Neutrophil (primary cell): ENCODE data around the gene VWA5B1.

Experiments
- H3K27ac ChIP-seq: fragments of 200-600 bp; sonication (generic); 2 replicates; pipeline ENCODE4 v1.5.1; 2016; ENCODE audit warnings: mild to moderate bottlenecking, moderate library complexity
- H3K27me3 ChIP-seq: fragments of 200-600 bp; sonication (generic); 2 replicates; pipeline ENCODE4 v1.6.0; 2016; ENCODE audit warnings: mild to moderate bottlenecking
- H3K36me3 ChIP-seq: fragments of 200-600 bp; sonication (generic); 2 replicates; pipeline ENCODE4 v1.5.1; 2017
- H3K4me1 ChIP-seq, 2 experiments: fragments of 200-600 bp in 1 of 2; sonication (generic) in 1 of 2; 1 replicate in 1 of 2; 2 replicates in 1 of 2; pipeline versions ENCODE4 v1.5.1 to v1.6.1; 2013 to 2016; ENCODE audit warnings: low read depth in 1 of 2, low read length in 1 of 2, mild to moderate bottlenecking in 1 of 2, moderate library complexity in 1 of 2; ENCODE audit not compliant: control insufficient read depth in 1 of 2, insufficient read depth in 1 of 2
- H3K4me3 ChIP-seq, 2 experiments: fragments of 200-600 bp in 1 of 2; sonication (generic) in 1 of 2; 1 replicate in 1 of 2; 2 replicates in 1 of 2; pipeline ENCODE4 v1.5.1; 2013 to 2016; ENCODE audit warnings: low read depth in 1 of 2, low read length in 1 of 2, mild to moderate bottlenecking in 1 of 2, moderate library complexity in 1 of 2
- H3K9me3 ChIP-seq: fragments of 200-600 bp; sonication (generic); 2 replicates; pipeline ENCODE4 v1.5.1; 2016
- TF ChIP-seq, protein P1 (sequence below): fragments of 200-600 bp; sonication (generic); IDR thresholded peaks from 2 replicates; pipeline ENCODE4 v1.5.1; 2016; ENCODE audit warnings: antibody characterized with exemption

The VWA5B1 gene

DNA sequence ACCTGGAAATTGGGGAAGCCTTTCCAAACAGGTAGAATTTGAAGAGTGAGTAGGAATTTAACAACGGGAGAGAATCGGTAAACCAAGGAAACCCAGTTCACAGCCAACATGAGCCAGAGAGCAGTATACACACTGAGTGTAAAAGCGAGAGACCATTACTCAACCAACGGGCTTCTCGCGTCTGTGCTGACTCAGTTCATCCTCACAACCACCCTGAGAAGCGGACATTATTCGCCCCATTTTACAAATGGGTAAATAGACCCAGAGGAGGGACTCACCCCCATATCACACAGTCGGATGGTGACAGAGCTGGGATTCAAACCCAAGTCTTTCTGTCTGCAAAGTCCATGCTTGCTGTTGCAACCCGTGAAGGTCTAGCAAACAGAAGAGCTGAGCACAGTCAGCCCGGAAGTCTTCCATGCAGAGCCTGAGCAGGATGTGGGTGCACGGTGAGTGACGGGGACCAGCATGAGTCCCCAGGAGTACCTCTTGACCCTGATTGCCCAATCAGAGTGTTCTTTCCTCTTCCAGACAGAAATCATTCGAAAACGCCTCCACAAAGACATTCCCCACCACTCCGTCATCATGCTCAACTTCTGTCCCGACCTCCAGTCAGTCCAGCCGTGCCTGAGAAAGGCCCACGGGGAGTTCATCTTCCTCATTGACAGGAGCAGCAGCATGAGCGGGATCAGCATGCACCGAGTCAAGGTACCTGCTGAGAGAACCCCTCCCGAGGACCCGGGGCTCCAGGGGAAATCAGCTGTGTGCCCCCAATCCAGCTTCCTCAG lies 32.3 kb downstream of the VWA5B1 start:
- Histone ChIP-seq H3K9me3 (no peaks in the 10 kb centered on the region), H3K27me3 (peaks cover 56% of the 10 kb centered on the region), H3K4me3 (no peak overlapping the region), H3K27ac (no peak overlapping the region), H3K4me1 (no peaks in the 10 kb centered on the region), H3K36me3 (no peaks in the 10 kb centered on the region)
- TF ChIP-seq, protein P1, sequence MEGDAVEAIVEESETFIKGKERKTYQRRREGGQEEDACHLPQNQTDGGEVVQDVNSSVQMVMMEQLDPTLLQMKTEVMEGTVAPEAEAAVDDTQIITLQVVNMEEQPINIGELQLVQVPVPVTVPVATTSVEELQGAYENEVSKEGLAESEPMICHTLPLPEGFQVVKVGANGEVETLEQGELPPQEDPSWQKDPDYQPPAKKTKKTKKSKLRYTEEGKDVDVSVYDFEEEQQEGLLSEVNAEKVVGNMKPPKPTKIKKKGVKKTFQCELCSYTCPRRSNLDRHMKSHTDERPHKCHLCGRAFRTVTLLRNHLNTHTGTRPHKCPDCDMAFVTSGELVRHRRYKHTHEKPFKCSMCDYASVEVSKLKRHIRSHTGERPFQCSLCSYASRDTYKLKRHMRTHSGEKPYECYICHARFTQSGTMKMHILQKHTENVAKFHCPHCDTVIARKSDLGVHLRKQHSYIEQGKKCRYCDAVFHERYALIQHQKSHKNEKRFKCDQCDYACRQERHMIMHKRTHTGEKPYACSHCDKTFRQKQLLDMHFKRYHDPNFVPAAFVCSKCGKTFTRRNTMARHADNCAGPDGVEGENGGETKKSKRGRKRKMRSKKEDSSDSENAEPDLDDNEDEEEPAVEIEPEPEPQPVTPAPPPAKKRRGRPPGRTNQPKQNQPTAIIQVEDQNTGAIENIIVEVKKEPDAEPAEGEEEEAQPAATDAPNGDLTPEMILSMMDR, result no peak

DNA sequence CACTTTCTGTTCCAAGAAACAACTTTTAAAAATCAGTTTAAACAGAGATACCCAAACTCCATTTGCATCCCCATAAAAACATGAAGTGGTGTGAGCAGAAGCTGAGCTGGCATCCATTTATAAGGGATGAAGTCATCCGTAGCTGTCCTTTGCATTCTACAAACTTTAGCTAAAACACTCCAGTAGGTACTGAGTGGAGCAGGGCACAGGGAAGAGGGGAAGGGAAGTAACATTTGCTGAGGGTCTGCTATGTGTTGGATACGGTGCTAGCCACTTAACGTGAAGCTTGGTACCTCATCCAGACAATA lies 32.9 kb downstream of the VWA5B1 start:
- Histone ChIP-seq H3K36me3 (no peaks in the 10 kb centered on the region), H3K27ac (no peak overlapping the region), H3K4me1 (no peaks in the 10 kb centered on the region), H3K9me3 (no peaks in the 10 kb centered on the region), H3K4me3 (no peak overlapping the region), H3K27me3 (peaks cover 61% of the 10 kb centered on the region)
- TF ChIP-seq, protein P1, result no peak

DNA sequence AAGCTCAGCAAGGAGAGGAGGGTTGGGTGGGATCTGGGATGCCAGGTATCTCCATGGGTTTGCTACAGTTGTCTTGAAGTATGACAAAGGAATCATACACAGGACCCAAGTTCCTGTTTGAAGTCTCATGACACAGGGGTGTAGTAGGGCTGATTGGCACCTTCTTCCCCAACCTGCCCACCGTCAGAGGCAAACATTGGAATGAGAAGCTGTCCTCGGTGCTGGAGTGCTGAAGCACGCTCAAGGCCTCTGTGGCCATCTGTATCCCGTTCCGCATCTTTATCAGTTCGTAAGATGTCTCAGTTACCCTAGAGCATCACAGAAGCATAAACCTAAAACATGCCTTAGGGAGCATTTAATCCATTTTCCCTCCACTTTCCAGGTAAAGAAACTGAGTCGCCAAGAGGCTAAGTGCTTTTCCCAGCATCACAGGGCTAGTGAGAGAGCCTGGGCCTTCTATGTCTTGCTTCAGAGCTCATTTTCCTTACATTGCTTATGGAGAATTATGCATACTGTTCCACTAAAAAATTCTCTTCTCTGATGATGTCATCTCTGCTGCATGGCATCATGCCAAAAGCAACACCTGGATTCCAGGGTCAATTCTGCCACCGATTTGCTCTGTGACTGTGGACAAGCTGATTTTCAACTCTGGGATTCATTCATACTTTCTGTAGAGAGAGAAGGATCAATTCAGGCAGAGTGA lies 34.2 kb downstream of the VWA5B1 start:
- Histone ChIP-seq H3K27ac (no peak overlapping the region), H3K9me3 (no peaks in the 10 kb centered on the region), H3K4me3 (no peak overlapping the region), H3K36me3 (no peaks in the 10 kb centered on the region), H3K4me1 (no peaks in the 10 kb centered on the region), H3K27me3 (peaks cover 67% of the 10 kb centered on the region)
- TF ChIP-seq, protein P1, result no peak

DNA sequence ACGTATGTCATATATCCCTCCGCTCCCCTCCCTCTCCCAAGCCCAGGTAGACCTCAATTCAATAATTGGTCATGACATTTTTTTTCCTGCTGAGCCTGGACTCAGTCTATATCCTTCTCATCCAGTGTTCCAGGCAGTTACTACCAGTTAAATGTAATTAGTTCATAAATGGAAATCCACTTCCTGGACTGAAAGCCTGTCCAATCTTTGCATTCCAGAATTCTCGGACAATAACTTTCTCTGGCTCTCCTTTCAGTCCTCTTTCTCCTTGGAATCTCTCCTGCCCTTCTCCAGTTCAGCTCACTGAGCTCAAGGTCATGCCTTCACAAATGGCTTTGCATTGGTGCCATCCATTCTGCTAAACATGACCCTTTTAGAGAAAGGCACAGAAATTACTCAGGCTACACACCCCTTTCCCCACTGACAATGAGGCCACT lies 34.8 kb downstream of the VWA5B1 start:
- TF ChIP-seq, protein P1, result no peak
- Histone ChIP-seq H3K27me3 (peaks cover 72% of the 10 kb centered on the region), H3K4me1 (no peaks in the 10 kb centered on the region), H3K27ac (no peak overlapping the region), H3K9me3 (no peaks in the 10 kb centered on the region), H3K36me3 (no peaks in the 10 kb centered on the region), H3K4me3 (no peak overlapping the region)

DNA sequence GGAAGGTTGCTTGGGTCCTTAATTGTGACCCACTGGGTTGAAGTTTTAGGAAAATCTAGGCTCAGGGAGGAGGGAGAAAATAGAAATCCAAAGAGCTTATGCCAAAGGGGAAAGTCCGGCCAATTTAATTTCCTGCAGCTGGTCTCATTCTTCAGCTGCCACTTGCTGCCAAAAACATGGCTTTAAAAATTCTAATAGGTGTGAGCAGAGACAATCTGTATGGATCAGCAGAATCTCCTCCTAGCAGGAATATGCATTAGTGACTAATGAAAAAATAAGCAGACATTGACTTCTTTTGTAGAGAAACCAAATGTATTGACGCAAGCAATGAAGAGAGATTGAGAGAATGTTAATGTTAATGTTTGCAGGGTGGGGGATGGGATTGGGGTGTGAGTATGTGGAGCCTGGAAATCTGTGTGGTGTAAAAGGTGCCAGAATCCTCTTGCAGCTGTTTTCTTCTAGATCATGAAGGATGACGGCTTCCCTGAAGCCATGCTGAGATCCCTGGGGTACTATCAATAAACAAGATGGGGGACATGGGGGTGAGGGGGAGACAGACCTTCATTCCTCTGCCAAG lies 35.3 kb downstream of the VWA5B1 start:
- Histone ChIP-seq H3K27me3 (peaks cover 68% of the 10 kb centered on the region), H3K36me3 (no peaks in the 10 kb centered on the region), H3K27ac (no peak overlapping the region), H3K4me1 (no peaks in the 10 kb centered on the region), H3K4me3 (no peak overlapping the region), H3K9me3 (no peaks in the 10 kb centered on the region)
- TF ChIP-seq, protein P1, result no peak
